Stomach smooth muscle (tissue), 2 donors: ENCODE results near the gene PRTFDC1.
"Not testable (repeated sequence)": the region's sequence is repeated elsewhere in the genome, so short reads cannot be mapped to it uniquely, and the experiment has no call there.

Experiments used
- H3K27ac ChIP-seq: one replicate; pipeline ENCODE4 v1.7.0; 2013; ENCODE audit warnings: mild to moderate bottlenecking, low read length, inconsistent platforms
- H3K27me3 ChIP-seq, 2 donors: one replicate each; pipeline ENCODE4 v1.7.0; 2013; ENCODE audit warnings: low read length in 2 of 2; ENCODE audit not compliant: insufficient read depth in 2 of 2, control insufficient read depth in 1 of 2
- H3K36me3 ChIP-seq, 2 donors: one replicate each; pipeline ENCODE4 v1.7.0; 2013; ENCODE audit warnings: low read length in 2 of 2; ENCODE audit not compliant: control insufficient read depth in 2 of 2, insufficient read depth in 2 of 2
- H3K4me1 ChIP-seq: one replicate; pipeline ENCODE4 v1.7.0; 2013; ENCODE audit warnings: low read length; ENCODE audit not compliant: control insufficient read depth, insufficient read depth
- H3K4me3 ChIP-seq, 2 donors: one replicate each; pipeline ENCODE4 v1.7.0; 2013; ENCODE audit warnings: low read length in 2 of 2
- H3K9ac ChIP-seq, 2 donors: one replicate each; pipeline ENCODE4 v1.7.0; 2013; ENCODE audit warnings: low read length in 2 of 2, mild to moderate bottlenecking in 1 of 2
- H3K9me3 ChIP-seq, 2 donors: one replicate each; pipeline ENCODE4 v1.7.0; 2013; ENCODE audit warnings: low read length in 2 of 2; ENCODE audit not compliant: control insufficient read depth in 2 of 2
- donor health status: healthy.
- donor health status: Pancreatic carcinoma.

PRTFDC1 gene

DNA sequence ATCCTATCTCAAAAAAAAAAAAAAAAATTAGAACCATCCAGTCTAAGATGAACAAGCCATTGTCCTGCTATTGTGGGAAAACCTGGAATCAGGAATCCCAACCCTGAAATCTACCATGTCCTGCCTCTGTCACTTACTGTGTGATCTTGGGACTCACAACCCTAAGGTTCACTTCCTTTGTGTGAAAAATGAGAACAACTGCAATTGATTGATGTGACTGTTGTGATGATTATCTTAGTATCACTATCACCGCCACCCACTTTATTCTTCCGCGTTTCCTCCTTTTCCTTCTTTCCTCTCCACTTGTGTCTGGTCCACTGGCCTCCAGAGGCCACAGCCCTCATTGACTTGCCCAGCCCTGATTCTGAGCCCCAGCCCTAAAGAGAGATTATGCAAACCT lies 12.6 kb upstream of the PRTFDC1 start:
- no peak overlapping the region for H3K4me3 ChIP-seq

DNA sequence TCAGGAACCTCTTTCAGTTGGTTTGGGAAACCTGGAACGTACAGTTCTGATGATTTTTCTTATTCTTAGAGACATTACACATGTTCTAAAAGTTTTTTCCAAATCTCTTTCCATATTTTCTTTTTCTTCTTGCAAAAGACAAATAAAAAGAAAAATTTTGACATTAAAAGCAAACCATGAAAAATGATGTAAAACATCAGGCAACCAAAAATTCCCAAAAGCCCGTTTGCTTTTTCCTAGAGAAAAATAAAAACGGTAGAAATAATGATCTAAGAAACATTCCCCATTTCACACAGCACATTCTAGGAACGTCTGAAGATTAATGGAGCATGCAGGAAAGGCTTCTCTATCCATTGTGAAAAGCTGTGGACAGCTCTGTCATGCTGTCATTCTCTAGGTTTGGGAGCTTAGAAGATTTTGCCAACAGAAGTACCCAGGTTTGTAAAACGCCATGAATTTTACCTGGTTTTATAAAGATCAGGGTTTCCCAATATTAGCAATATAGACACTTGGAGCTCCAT lies 11.2 kb upstream of the PRTFDC1 start:
- Histone ChIP-seq H3K4me3 (no peak overlapping the region), H3K4me1 (no peaks in the 10 kb centered on the region), H3K9me3 (no peaks in the 10 kb centered on the region), H3K9ac (no peak overlapping the region), H3K27ac (no peak overlapping the region), H3K36me3 (no peaks in the 10 kb centered on the region), H3K27me3 (no peaks in the 10 kb centered on the region)

More for the DNA sequence above, 12.6 kb upstream of the PRTFDC1 start:
- H3K4me1 ChIP-seq, result no peaks in the 10 kb centered on the region
- no peak overlapping the region for H3K27ac ChIP-seq
- H3K36me3 ChIP-seq, result no peaks in the 10 kb centered on the region
- no peaks in the 10 kb centered on the region for H3K9me3 ChIP-seq
- H3K9ac ChIP-seq, result no peak overlapping the region
- no peaks in the 10 kb centered on the region for H3K27me3 ChIP-seq

DNA sequence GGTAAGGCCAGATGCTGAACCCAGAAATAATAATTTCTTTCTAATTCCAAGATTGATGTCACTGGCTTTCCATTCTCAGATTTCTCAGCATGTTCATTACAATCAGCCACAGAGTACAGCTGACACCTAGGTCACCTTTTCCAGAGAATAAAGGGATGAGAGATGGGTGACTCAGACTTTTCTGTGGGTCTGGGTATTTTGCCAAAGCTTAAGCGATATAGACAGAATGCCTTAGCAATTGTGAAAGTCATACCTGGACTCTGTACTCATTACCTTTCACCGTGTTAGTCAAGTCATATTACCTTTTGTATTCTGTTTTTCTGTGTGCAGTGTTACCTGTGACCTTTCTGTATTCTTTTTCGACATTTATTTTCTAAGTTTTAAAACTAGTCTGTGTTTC lies 10.6 kb upstream of the PRTFDC1 start:
- Histone ChIP-seq H3K4me3 (no peak overlapping the region), H3K27me3 (no peaks in the 10 kb centered on the region), H3K27ac (no peak overlapping the region), H3K9me3 (no peaks in the 10 kb centered on the region), H3K4me1 (no peaks in the 10 kb centered on the region), H3K36me3 (no peaks in the 10 kb centered on the region), H3K9ac (no peak overlapping the region)

DNA sequence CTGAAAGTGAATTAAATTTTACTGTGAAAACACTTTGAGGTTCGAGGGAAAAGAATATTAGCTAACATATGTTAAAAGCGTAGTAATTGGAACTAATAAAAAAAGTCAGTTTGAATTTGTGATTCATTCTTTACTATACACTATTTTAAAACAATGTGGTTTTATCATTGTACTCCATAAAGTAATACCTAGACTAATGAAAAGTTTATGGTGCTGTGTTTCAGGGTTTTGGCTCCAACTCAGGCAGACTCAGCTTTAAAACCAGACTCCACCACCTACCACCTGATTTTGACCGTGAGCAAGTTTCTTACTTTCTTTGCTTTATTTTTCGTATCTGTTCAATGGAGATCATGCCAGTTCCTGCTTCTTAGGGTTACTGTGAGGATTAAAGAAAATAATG lies 9.2 kb upstream of the PRTFDC1 start:
- Histone ChIP-seq H3K27me3 (no peaks in the 10 kb centered on the region), H3K9ac (no peak overlapping the region), H3K36me3 (no peaks in the 10 kb centered on the region), H3K4me1 (no peaks in the 10 kb centered on the region), H3K4me3 (no peak overlapping the region), H3K27ac (no peak overlapping the region), H3K9me3 (no peaks in the 10 kb centered on the region)

DNA sequence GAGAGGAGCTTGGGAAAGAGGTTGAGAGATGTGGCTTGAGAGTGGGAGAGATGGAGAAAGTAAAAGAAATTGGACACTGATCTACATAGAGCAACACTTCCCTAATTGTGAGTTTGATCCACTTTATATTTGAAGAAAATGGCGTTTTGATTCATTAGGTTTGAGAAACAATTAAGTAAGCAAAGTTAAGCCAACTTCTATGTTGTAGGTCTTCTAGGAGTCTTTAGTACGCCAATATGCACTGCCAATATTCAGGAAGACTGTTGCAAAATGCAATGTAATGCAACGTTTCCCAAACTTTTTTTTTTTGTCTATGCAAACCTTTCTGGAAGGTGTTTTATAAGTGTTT lies 7.0 kb upstream of the PRTFDC1 start:
- Histone ChIP-seq H3K36me3 (no peaks in the 10 kb centered on the region), H3K4me1 (no peaks in the 10 kb centered on the region), H3K27me3 (no peaks in the 10 kb centered on the region), H3K27ac (peak overlapping the region; percentile 7), H3K9ac (no peak overlapping the region), H3K4me3 (peak overlapping the region in 1 of 2 donors; percentile 23), H3K9me3 (no peaks in the 10 kb centered on the region)

- H3K9me3 ChIP-seq, result no peaks in the 10 kb centered on the region
- H3K9ac ChIP-seq, result no peak overlapping the region
- H3K36me3 ChIP-seq, result no peaks in the 10 kb centered on the region
- peak overlapping the region; percentile 7 for H3K27ac ChIP-seq
- no peaks in the 10 kb centered on the region for H3K27me3 ChIP-seq
- no peaks in the 10 kb centered on the region for H3K4me1 ChIP-seq
- peak overlapping the region; percentile 20 to 23 for H3K4me3 ChIP-seq
Observed at GRCh38 chr10:24958721-24959381, 6.4 kb upstream of the PRTFDC1 start.

GRCh38 chr10:24958091-24958720 lies 5.8 kb upstream of the PRTFDC1 start:
- H3K36me3 ChIP-seq, result no peaks in the 10 kb centered on the region
- H3K9me3 ChIP-seq, result no peaks in the 10 kb centered on the region
- H3K27me3 ChIP-seq, result no peaks in the 10 kb centered on the region
- H3K27ac ChIP-seq, result no peak overlapping the region
- H3K9ac ChIP-seq, result no peak overlapping the region
- peak overlapping the region in 1 of 2 donors; percentile 23 for H3K4me3 ChIP-seq
- peaks cover under 1% of the 10 kb centered on the region for H3K4me1 ChIP-seq

DNA sequence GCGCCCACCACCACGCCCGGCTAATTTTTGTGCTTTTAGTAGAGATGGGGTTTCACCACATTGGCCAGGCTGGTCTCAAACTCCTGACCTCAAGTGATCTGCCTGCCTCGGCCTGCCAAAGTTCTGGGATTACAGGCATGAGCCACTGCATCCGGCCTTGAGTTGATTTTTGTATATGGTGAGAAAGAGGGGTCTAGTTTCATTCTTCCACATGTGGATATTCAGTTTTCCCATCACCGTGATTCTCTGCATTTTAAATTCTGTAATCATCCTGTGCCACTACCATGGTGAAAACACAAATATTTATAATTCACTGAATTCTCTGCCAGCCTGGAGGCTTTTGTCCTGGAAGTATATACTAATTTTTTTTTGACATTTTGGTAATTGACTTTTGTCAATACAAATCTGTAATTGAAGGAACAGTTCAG lies 5.2 kb upstream of the PRTFDC1 start:
- not testable (repeated sequence) for H3K4me1 ChIP-seq, H3K36me3 ChIP-seq, H3K4me3 ChIP-seq, H3K27ac ChIP-seq, H3K9ac ChIP-seq, H3K9me3 ChIP-seq, H3K27me3 ChIP-seq

- H3K9me3 ChIP-seq, result no peaks in the 10 kb centered on the region
- peaks cover 12% of the 10 kb centered on the region for H3K4me1 ChIP-seq
- no peaks in the 10 kb centered on the region for H3K36me3 ChIP-seq
- H3K27me3 ChIP-seq, result no peaks in the 10 kb centered on the region
- H3K27ac ChIP-seq, result no peak overlapping the region
- H3K4me3 ChIP-seq, result peak overlapping the region in 1 of 2 donors; percentile 78
- H3K9ac ChIP-seq, result peak overlapping the region in 1 of 2 donors; percentile 64
Observed at GRCh38 chr10:24953675-24954074, 1.3 kb upstream of the PRTFDC1 start.

GRCh38 chr10:24952707-24953645 lies 570 bp upstream of the PRTFDC1 start:
- Histone ChIP-seq H3K4me3 (peak overlapping the region; percentile 57 to 78), H3K36me3 (no peaks in the 10 kb centered on the region), H3K9ac (peak overlapping the region; percentile 54 to 64), H3K4me1 (peaks cover 15% of the 10 kb centered on the region), H3K27me3 (no peaks in the 10 kb centered on the region), H3K27ac (peak overlapping the region; percentile 49), H3K9me3 (no peaks in the 10 kb centered on the region)
